Stimulated activated CD8-positive, alpha-beta memory T cell treated with anti-CD3 and anti-CD28 coated beads, Interleukin-12 subunit alpha, Interleukin-12 subunit beta, amount 100 ng/mL, for 1 hour (primary cell): ENCODE measurements around the gene GFOD1.

Source experiments
- DNase-seq: peaks from one replicate; pipeline ENCODE4 v3.0.0-alpha.2; 2020; ENCODE audit warnings: low read depth

The GFOD1 gene

GRCh38 chr6:13375360-13375878 lies 112.0 kb downstream of the GFOD1 start:
- DNase-seq, result no peak

DNA sequence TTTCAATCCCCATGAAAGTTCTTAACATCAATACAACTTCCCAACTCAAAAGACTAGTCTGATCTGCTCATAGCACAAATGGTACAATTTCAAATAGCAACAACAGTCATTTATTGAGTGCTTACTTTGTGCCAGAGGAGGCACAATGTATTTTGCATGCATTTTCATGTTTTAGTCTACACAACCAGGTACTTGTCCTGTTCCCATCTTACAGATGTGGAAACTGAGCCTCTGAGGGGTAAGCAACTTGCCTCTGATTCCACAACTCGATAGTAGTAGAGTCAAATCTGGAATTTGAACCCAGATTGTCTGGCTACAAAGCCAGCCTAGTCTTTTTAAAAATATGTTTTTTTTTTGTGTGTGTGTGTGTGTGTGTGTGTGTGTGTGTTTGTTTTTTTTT lies 113.5 kb downstream of the GFOD1 start:
- no peak for DNase-seq

GRCh38 chr6:13373488-13373886 lies 113.9 kb downstream of the GFOD1 start:
- DNase-seq, result no peak

DNA sequence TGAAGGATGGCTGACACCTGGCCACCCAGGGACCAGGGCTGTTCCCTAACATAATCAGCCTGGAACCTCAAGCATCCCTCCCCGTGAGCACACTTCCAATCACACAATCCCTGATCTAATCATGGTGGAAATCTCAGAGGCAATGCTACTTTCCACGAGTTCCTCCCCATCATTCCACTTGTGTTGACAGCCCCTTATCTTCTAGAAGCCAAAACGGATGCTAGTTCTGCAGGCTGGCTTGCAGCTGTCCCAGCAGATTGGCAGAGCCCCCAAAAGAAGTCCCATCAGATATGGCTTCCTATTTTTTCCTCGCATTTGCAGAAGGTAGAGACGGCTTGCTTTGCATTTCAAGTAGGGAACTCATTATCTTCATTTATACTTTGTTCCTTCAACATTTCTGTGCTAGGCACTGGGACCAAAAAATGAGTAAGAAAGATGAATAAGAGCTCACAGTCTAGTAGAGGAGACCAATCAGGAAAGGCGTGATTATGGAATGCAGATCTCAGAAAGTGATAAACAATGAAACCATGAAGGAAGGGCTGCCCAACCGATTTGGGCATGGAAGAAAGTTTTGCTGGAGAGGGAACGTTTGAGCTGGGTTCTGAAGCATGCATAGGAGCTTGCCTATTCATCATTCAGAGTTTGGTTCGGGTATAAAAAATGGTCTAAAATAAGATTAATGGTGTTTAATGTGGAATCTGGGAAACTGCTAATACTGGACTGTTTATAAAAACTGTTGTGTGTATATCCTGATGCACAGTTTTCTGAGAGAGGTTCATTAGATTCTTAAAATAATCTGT lies 114.5 kb downstream of the GFOD1 start:
- no peak for DNase-seq

GRCh38 chr6:13372076-13372475 lies 115.3 kb downstream of the GFOD1 start:
- no peak for DNase-seq

- no peak for DNase-seq
These were observed 115.9 kb downstream of the GFOD1 start for GRCh38 chr6:13371421-13372072.

- no peak for DNase-seq
These were observed 116.8 kb downstream of the GFOD1 start for GRCh38 chr6:13370623-13371022.

GRCh38 chr6:13369591-13369990 lies 117.8 kb downstream of the GFOD1 start:
- DNase-seq, result no peak

- no peak for DNase-seq
These were observed 118.7 kb downstream of the GFOD1 start for GRCh38 chr6:13368731-13369115.

DNA sequence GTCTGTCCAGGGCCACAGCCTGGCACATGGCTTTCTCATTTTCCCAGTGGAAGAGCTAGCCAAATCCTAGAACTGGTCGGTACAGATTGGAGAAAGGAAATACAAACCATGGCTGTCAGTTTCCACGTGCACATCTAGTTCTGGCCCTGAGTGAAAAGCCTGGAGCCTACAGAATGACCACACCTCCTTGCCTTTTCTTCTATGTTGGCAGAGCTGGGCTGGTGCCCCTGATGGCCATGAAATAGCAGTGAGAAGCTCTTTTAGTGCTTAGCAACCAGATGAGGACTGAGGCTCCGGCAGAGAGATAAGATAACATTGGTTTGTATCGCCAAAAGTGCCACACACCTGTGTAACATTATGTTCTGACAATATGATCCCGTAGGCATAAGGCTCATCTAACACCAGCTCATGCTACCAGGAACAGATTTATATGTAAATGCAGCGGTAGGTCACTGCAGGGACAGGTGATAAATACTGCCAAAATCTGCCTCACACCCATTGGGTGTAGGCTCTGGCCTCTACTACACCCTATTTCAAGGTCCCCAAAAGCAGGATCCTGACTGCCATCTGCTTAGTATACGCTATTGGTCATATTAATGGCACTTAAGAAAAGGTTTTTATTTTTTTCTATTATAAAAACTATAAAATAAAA lies 119.2 kb downstream of the GFOD1 start:
- DNase-seq, result no peak

DNA sequence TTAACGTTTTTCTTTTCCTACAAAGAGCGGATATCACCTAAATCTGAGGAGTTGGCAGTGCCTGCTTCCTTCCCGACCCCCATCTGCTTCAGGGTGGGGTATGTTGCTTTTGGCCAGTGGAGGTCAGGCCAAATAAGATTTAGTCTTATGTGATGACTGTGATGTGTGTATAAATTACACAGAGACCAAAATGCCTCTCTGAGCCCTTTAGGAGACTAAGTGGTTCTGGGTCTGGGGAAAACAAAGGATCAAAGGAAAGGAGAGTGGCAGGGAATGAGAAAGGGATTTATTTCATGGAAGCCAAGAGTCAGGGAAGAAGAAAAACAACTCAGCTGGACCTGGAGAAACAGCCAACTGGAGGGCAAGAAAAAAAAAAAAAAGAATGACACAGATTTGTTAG lies 120.0 kb downstream of the GFOD1 start:
- no peak for DNase-seq

DNA sequence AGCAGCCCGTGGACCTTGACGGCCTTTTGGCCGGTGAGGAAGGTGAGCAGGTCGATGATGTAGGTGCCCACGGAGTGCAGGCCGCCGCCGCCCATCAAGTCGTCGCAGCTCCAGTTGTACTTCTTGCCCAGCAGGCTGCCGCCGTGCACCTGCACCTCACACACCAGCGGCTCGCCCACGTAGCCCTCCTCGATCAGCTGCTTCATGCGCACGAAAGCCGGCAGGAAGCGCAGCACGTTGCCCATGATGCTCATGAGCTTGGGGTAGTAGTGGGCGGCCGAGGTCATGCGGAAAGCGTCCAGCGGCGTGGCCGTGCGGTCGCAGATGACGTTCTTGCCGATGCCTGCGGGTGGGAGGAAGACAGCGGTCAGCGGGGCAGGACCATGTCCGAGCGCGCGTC lies 122.1 kb downstream of the GFOD1 start:
- no peak for DNase-seq

- no peak for DNase-seq
These were observed 122.6 kb downstream of the GFOD1 start for GRCh38 chr6:13364842-13365241.

- no peak for DNase-seq
These were observed 125.0 kb downstream of the GFOD1 start for GRCh38 chr6:13362412-13362811.

DNA sequence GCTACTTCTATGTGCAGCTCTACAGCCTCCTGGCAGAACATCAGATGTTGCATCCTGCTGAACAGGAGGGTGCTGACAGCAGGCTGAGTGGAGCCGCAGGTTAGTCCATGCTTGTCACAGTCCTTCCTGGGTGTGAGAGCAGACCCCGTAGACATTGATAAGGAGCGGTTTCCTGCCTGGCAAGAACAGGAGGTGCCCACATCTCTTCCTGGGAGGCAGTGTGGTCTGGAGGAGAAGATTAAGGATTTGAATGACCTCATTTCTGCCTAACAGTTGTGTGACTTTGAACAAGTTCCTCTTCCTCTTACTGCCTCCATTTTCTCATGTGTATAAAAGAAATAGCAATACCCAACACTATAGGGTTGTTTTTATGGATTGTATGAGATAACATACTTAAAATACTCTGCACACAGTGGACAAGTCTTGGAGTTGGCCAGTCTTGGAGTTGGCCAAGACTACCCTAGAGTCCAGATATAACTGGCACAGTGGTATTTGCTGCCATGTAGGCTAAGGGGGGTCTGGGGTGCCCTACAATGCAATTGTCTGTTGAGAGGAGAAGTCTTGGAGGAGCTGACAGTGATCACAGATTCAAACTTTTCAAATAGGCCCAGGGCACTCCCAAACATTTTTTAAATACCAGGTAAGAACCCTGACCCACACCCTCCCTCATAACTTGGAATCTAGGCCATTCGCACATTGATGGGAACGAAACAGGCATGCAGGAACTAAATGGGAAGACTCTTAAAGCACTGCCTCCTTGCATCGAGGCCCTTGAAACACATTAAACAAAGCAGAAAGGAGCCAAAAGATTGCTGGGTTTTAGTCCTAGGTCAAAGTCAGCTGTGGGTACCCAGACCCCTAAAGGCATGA lies 126.5 kb downstream of the GFOD1 start:
- no peak for DNase-seq

DNA sequence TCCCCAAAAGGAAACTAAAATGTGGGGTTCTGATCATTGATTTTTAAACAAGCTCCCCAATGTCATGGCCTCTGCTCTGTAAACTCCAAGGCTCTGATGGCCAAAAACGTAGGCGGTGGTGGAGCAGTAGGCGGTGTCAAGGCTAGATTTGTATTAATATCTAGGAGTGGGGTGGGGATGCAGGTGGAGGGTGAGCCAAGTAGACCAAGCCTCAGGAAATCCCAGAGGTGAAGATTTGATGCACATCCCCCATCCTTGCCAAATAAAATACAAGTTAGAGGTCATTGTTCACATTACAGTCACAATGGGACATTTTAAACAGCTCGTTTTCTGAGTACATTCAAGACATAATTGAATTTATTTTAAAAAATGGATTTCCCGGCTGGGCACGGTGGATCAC lies 128.1 kb downstream of the GFOD1 start:
- DNase-seq, result no peak

DNA sequence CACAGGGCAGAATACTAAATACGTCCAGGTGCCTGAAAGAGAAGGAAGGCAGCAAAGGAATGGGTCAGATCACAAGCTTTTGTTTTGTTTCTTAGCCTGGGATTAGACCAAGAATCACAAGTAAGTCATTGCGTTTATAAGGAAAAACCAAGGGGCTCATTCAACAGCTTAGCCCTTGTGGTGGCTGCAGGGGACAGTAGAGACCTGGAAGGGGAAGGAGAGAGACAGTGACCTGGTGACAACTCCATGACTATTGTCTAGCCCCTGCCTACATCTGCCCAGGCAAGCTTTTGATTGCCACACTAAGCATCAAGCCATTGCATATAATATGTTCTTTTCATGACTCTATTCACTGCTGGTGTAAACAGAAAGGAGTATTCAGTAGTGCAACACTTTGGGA lies 128.9 kb downstream of the GFOD1 start:
- no peak for DNase-seq

DNA sequence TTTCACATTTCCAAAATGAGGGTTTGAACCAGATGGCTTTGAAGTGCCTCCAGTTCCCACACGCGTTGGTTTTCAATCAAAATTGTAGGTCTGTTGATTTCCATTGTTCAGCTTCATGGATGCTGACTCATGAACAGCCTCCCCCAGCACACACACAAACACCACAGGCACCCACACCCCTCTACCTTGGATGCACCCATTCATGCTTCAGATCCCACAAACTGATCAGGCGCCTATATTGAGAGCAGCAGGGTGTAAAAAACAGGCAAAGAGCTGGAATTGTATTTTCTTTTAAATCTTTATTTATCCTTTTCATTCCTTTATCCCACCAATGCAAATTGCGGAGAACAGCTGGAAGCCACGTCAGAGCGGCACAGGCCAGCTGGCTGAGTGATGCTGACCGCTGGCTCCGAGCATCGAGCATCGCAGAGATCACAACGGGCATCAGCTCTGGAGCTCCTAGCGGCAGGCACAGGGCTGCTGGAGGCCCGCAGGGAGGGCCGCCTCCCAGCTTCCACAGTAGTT lies 129.8 kb downstream of the GFOD1 start:
- DNase-seq, result no peak

GRCh38 chr6:13355999-13356785 lies 131.2 kb downstream of the GFOD1 start:
- no peak for DNase-seq

DNA sequence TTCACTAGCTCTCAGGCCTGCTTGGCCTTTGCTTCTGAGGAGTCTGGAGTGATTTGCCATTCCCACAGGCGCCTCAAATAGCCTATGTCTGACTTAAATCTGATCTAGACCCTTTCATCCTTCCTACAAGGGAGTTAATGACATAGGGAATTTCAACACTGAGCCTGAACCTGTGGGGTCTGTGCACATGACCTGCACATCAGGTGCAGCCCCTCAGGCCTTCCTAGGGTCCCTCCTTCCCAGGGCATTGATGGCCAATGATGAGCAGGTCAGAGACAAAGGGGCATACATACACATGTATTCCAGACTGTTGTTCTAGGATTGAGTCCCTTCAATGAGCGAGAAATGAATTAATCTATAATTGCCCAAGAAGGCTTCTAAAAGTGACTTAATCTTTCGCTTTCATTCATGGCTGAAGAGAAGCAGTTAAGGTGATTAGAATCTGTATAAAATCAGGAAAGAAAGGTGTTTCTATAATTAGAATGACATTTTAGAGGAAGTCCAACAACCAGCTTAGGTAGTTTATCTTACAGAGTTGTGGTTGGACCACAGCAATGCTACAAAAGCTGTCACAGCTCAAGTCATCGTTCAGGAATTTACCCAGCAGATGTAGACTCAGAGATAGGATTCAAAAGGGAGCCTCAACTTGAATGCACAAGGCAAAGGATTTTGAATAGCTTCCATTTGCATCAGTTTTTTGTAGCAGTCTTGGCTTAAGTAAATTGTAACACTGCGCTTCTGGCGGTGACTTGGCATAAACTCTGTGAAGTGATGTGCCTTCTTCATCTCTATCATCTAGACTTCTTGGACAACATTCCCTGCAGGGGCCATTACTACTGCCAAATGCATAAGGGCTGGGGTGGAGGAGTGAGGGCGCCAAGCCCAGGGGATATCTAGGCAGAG lies 132.1 kb downstream of the GFOD1 start:
- DNase-seq, result no peak
